Loucy (cell line): ENCODE data around the gene CLSTN2.

ENCODE experiments used
- EZH2phosphoT487 ChIP-seq: fragments of 200-600 bp; IDR thresholded peaks from 2 replicates; pipeline ENCODE4 v1.6.1; 2018; ENCODE audit warnings: antibody characterized with exemption, mild to moderate bottlenecking, moderate library complexity, borderline replicate concordance
- TF ChIP-seq, protein P1 (sequence below): fragments of 200-600 bp; sonication (generic); conservative IDR thresholded peaks from 2 replicates; pipeline ENCODE4 v1.5.1; 2014; ENCODE audit warnings: mild to moderate bottlenecking, antibody characterized with exemption, low read length

- TF ChIP-seq, protein P1, sequence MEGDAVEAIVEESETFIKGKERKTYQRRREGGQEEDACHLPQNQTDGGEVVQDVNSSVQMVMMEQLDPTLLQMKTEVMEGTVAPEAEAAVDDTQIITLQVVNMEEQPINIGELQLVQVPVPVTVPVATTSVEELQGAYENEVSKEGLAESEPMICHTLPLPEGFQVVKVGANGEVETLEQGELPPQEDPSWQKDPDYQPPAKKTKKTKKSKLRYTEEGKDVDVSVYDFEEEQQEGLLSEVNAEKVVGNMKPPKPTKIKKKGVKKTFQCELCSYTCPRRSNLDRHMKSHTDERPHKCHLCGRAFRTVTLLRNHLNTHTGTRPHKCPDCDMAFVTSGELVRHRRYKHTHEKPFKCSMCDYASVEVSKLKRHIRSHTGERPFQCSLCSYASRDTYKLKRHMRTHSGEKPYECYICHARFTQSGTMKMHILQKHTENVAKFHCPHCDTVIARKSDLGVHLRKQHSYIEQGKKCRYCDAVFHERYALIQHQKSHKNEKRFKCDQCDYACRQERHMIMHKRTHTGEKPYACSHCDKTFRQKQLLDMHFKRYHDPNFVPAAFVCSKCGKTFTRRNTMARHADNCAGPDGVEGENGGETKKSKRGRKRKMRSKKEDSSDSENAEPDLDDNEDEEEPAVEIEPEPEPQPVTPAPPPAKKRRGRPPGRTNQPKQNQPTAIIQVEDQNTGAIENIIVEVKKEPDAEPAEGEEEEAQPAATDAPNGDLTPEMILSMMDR = no peak
- no peak for TF ChIP-seq EZH2phosphoT487
Observed at GRCh38 chr3:140349938-140350337, 415.0 kb downstream of the CLSTN2 start.
